Osteoblast (primary cell): ENCODE data around the gene EID1. TPM values are rescaled to one million over a fixed set of nuclear protein-coding genes. Genes with fewer than 3 reads are reported as not detected.

Experiments used
- DNase-seq: peaks from one replicate; pipeline ENCODE4 v3.0.0; 2011; ENCODE audit warnings: low spot score, mixed read lengths; ENCODE audit not compliant: insufficient read length; ENCODE audit errors: missing footprints
- H2AFZ ChIP-seq: 2 replicates; pipeline ENCODE4 v1.6.0; 2011; ENCODE audit warnings: mild to moderate bottlenecking, low read length
- H3K27ac ChIP-seq: 2 replicates; pipeline ENCODE4 v1.5.1; 2011; ENCODE audit warnings: mild to moderate bottlenecking, low read depth, low read length, moderate library complexity
- H3K27me3 ChIP-seq: 2 replicates; pipeline ENCODE4 v1.6.0; 2012; ENCODE audit warnings: mild to moderate bottlenecking, control low read depth, inconsistent platforms, low read length, moderate library complexity; ENCODE audit not compliant: insufficient read depth
- H3K36me3 ChIP-seq: 2 replicates; pipeline ENCODE4 v1.5.1; 2011; ENCODE audit warnings: mild to moderate bottlenecking, low read length, control low read depth, moderate library complexity; ENCODE audit not compliant: insufficient read depth
- H3K4me1 ChIP-seq: 2 replicates; pipeline ENCODE4 v1.5.1; 2011; ENCODE audit warnings: mild to moderate bottlenecking, low read length, control low read depth, moderate library complexity; ENCODE audit not compliant: insufficient read depth
- H3K4me2 ChIP-seq: 2 replicates; pipeline ENCODE4 v1.6.0; 2011; ENCODE audit warnings: mild to moderate bottlenecking, low read length; ENCODE audit not compliant: insufficient read depth
- H3K4me3 ChIP-seq: fragments of 200-600 bp; sonication (generic); 3 replicates; pipeline ENCODE4 v1.5.1; 2012; ENCODE audit warnings: mild to moderate bottlenecking, low read length, inconsistent platforms; ENCODE audit not compliant: insufficient read depth
- H3K79me2 ChIP-seq: 2 replicates; pipeline ENCODE4 v1.6.0; 2012; ENCODE audit warnings: mild to moderate bottlenecking, low read length, control low read depth, inconsistent platforms; ENCODE audit not compliant: insufficient read depth
- H3K9me3 ChIP-seq: 2 replicates; pipeline ENCODE4 v1.5.1; 2011; ENCODE audit warnings: low read depth, low read length, control low read depth
- H4K20me1 ChIP-seq: 2 replicates; pipeline ENCODE4 v1.6.0; 2012; ENCODE audit warnings: mild to moderate bottlenecking, low read length, control low read depth; ENCODE audit not compliant: insufficient read depth
- total RNA-seq: library from RNA; depleted of rRNA; stranded (reverse); fragments of >200 nt; gene quantifications from 2 replicates; pipeline ENCODE4 v1.2.3, GENCODE V29; 2012
- TF ChIP-seq, protein P1 (sequence below): IDR thresholded peaks from 2 replicates; pipeline ENCODE4 v1.5.1; 2011; ENCODE audit warnings: mild to moderate bottlenecking, low read depth, low read length, moderate library complexity; ENCODE audit errors: extremely low read depth

Gene EID1
- total RNA-seq, result 193 and 206 TPM in 2 replicates

- Histone ChIP-seq H3K36me3 (no peaks in the 10 kb centered on the region), H3K4me3 (peak within 1 kb of the TSS; percentile 81), H3K27me3 (no peaks in the 10 kb centered on the region), H2AFZ (peak within 1 kb of the TSS; percentile 96), H3K4me1 (peaks cover 15% of the 10 kb centered on the region), H3K79me2 (peaks cover 24% of the 10 kb centered on the region), H3K9me3 (no peaks in the 10 kb centered on the region), H4K20me1 (peaks cover 22% of the 10 kb centered on the region), H3K4me2 (peak within 1 kb of the TSS; percentile 89), H3K27ac (peak within 1 kb of the TSS; percentile 84)
- peak; percentile 94 for DNase-seq
- TF ChIP-seq, protein P1, sequence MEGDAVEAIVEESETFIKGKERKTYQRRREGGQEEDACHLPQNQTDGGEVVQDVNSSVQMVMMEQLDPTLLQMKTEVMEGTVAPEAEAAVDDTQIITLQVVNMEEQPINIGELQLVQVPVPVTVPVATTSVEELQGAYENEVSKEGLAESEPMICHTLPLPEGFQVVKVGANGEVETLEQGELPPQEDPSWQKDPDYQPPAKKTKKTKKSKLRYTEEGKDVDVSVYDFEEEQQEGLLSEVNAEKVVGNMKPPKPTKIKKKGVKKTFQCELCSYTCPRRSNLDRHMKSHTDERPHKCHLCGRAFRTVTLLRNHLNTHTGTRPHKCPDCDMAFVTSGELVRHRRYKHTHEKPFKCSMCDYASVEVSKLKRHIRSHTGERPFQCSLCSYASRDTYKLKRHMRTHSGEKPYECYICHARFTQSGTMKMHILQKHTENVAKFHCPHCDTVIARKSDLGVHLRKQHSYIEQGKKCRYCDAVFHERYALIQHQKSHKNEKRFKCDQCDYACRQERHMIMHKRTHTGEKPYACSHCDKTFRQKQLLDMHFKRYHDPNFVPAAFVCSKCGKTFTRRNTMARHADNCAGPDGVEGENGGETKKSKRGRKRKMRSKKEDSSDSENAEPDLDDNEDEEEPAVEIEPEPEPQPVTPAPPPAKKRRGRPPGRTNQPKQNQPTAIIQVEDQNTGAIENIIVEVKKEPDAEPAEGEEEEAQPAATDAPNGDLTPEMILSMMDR, result no peak
Measured at GRCh38 chr15:48877630-48878595, at the start of gene EID1. TSS of gene EID1 (plus strand) at chr15:48878134. CDS start at chr15:48878177, 43 bp downstream.

DNA sequence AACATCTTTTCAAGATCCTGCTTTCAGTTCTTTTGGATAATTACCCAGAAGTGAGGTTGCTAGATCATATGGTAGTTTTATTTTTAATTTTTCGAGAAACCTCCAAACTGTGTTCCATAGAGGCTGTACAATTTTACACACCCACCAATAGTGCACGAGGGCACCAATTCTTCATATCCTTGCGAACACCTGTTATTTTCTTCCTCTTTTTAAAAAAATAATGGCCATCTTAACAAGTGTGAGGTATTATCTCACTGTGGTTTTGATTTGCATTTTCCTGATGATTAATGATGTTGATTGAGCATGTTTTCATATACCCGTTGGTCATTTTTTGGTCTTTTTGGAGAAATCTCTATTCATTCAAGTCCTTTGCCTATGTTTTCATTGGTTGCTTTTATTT lies 49.5 kb upstream of the EID1 start:
- Histone ChIP-seq H3K9me3 (no peaks in the 10 kb centered on the region), H3K27ac (no peak overlapping the region), H4K20me1 (no peaks in the 10 kb centered on the region), H3K4me3 (no peak overlapping the region), H3K79me2 (no peaks in the 10 kb centered on the region), H3K27me3 (no peaks in the 10 kb centered on the region), H3K36me3 (no peaks in the 10 kb centered on the region), H2AFZ (no peak overlapping the region), H3K4me2 (no peak overlapping the region), H3K4me1 (peaks cover 5% of the 10 kb centered on the region)
- TF ChIP-seq, protein P1, result no peak
- no peak for DNase-seq

- no peak overlapping the region for H2AFZ ChIP-seq
- peaks cover under 1% of the 10 kb centered on the region for H3K4me1 ChIP-seq
- TF ChIP-seq, protein P1, result no peak
- H3K27ac ChIP-seq, result no peak overlapping the region
- H3K4me3 ChIP-seq, result no peak overlapping the region
- no peaks in the 10 kb centered on the region for H3K36me3 ChIP-seq
- H3K9me3 ChIP-seq, result no peaks in the 10 kb centered on the region
- no peaks in the 10 kb centered on the region for H4K20me1 ChIP-seq
- no peaks in the 10 kb centered on the region for H3K27me3 ChIP-seq
- no peak for DNase-seq
- H3K4me2 ChIP-seq, result no peak overlapping the region
- no peaks in the 10 kb centered on the region for H3K79me2 ChIP-seq
Measured at GRCh38 chr15:48828906-48829305, 49.0 kb upstream of the EID1 start.

DNA sequence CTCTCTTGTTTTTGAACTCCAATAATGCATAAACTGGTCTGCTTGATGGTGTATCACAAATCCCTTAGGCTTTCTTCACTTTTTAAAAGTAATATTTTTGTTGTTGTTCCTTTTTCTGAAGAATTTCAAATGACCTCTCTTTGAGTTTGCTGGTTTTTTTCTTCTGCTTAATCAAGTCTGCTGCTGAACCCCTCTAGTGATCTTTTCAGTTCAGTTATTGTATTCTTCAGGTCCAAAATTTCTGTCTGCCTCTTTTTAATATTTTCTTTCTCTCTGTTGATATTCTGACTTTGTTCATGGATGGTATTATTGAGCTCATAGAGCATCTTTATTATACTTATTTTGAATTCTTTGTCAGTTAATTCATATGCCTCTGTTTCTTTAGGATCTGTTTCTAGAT lies 45.3 kb upstream of the EID1 start:
- H3K79me2 ChIP-seq, result no peaks in the 10 kb centered on the region
- no peak overlapping the region for H3K27ac ChIP-seq
- no peak for DNase-seq
- H4K20me1 ChIP-seq, result no peaks in the 10 kb centered on the region
- H3K4me1 ChIP-seq, result no peaks in the 10 kb centered on the region
- H3K4me2 ChIP-seq, result no peak overlapping the region
- H2AFZ ChIP-seq, result no peak overlapping the region
- H3K36me3 ChIP-seq, result no peaks in the 10 kb centered on the region
- TF ChIP-seq, protein P1, result no peak
- no peak overlapping the region for H3K4me3 ChIP-seq
- no peaks in the 10 kb centered on the region for H3K9me3 ChIP-seq
- H3K27me3 ChIP-seq, result no peaks in the 10 kb centered on the region
